H54 (cell line): ENCODE results near the gene KCNE5.
"Not testable (repeated sequence)": the region's sequence is repeated elsewhere in the genome, so short reads cannot be mapped to it uniquely, and the experiment has no call there.

ENCODE experiments used
- DNase-seq: peaks from one replicate; pipeline ENCODE4 v3.0.0; 2011; ENCODE audit warnings: low spot score, mixed read lengths; ENCODE audit not compliant: insufficient read length
- FAIRE-seq: peaks from 3 replicates; lab custom pipeline; 2011; peaks lifted over from hg19 to GRCh38; lab: Jason Lieb, UNC
- POLR2A ChIP-seq: IDR thresholded peaks from 2 replicates; pipeline ENCODE4 v1.6.1; 2011; ENCODE audit warnings: low read depth, mild to moderate bottlenecking, low read length

Gene KCNE5

GRCh38 chrX:109635146-109635545 is 10.2 kb upstream of the KCNE5 start:
- FAIRE-seq: no peak
- TF ChIP-seq POLR2A: no peak
- no peak for DNase-seq

GRCh38 chrX:109632906-109633504 is 8.0 kb upstream of the KCNE5 start:
- FAIRE-seq (no peak), DNase-seq (no peak)
- TF ChIP-seq POLR2A: no peak

- TF ChIP-seq POLR2A: no peak
- no peak for FAIRE-seq
- DNase-seq: no peak
Observed at GRCh38 chrX:109629310-109629709, 4.3 kb upstream of the KCNE5 start.

DNA sequence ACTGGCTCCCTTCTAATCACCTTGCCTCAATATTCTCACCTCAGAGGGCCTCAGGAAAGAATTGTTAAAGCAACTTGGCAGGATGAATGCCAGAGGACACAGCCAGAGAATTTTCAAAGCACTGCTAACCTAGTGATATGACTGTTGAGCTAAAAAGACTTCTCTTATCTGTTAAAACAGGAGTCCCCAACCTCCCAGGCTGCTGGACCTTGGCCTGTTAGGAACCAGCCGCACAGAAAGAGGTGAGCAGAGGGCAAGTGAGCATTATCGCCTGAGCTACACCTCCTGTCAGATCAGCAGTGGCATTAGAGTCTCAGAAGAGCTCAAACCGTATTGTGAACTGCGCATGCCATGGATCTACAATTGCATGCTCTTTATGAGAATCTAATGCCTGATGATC is 1.7 kb upstream of the KCNE5 start:
- FAIRE-seq (no peak), DNase-seq (no peak)
- TF ChIP-seq POLR2A: no peak

DNA sequence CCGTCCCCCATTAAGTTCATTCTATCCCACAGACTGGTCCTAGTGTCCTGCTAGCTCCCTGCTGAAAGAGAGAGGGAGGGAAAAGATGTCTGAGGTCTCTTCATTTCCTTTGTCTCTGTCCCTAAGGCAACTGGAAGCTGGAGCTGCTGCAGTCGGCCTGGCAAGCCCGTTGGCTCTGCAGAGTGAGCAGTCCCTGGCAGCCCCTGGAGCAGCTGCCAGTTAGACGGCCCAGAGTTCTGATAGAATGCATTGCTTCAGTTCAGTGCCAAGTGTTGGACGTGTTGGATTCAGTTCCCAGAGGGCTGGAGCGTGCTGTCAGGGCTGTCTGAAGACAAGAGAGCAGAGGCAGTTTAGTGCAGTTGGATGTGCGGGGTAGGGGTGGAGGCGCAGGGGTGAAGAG is 975 bp downstream of the KCNE5 start:
- FAIRE-seq: no peak
- DNase-seq: no peak
- no peak for TF ChIP-seq POLR2A

- no peak for DNase-seq
- no peak for FAIRE-seq
- no peak for TF ChIP-seq POLR2A
Observed at GRCh38 chrX:109622270-109622669, 2.7 kb downstream of the KCNE5 start.

DNA sequence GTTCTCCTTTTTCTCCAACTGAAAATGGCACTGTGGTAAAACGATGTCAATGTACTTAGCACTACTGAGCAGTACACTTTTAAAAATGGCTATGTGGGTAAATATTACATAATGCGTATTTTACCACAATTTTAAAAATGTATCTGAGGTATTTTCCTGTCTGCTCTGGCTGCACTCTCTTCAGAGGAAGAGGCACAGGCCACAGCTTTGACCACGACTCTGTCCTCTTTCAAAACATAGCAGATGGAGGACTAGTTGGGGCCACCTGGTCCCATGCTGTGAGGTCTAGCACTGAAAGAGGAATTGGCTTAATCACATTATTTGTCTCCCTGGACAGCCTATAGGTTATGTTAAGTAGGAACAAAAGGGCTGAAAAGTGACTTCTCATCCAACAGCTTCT is 5.2 kb downstream of the KCNE5 start:
- TF ChIP-seq POLR2A: no peak
- FAIRE-seq: no peak
- DNase-seq: no peak

- DNase-seq (no peak), FAIRE-seq (no peak)
- no peak for TF ChIP-seq POLR2A
Observed at GRCh38 chrX:109614951-109615350, 10.0 kb downstream of the KCNE5 start.

DNA sequence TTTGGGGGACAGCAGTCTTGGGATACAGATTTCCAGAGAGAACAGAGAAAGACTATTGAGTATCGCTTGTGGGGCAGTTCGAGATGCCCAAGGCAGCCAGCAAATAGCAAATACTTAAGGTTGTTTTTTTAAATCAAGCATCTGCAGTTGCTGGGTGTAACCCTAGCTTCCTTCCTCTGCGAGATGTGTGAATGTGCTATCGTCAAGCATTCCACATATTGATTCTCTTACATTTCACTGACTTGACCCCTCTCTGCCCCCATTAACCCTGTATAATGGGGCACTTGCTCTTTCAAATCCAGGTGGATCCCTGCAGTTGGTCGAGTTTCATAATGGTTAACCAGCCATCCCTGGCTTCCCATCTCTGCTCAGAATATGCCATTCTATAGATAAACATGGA is 23.5 kb downstream of the KCNE5 start:
- no peak for TF ChIP-seq POLR2A
- FAIRE-seq (no peak), DNase-seq (no peak)

- FAIRE-seq: no peak
- no peak for TF ChIP-seq POLR2A
- DNase-seq: no peak
Observed at GRCh38 chrX:109600237-109600651, 24.7 kb downstream of the KCNE5 start.

DNA sequence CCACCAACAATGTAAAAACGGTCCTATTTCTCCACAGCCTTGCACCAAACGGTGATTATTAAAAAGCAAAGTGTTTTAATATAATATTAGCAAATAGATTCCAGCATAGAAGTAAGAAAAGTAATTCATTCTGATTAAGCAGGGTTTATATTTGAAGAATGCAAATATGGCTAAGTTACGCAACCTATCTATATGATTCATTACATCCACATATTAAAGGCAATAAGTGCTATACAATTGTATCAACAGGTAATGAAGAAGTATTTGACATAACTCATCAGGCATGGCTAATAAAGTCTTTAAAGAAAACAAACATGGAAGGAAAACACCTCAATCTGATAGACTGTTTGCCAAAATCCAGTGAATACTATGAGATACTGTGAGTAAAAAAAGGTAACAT is 29.0 kb downstream of the KCNE5 start:
- DNase-seq (no peak), FAIRE-seq (no peak)
- TF ChIP-seq POLR2A: no peak

GRCh38 chrX:109590176-109590575 is 34.8 kb downstream of the KCNE5 start:
- TF ChIP-seq POLR2A: no peak
- DNase-seq (no peak), FAIRE-seq (no peak)

- FAIRE-seq (no peak), DNase-seq (no peak)
- no peak for TF ChIP-seq POLR2A
Observed at GRCh38 chrX:109585488-109585887, 39.5 kb downstream of the KCNE5 start.

- no peak for DNase-seq
- no peak for TF ChIP-seq POLR2A
- FAIRE-seq: no peak
Observed at GRCh38 chrX:109578916-109579315, 46.1 kb downstream of the KCNE5 start.

GRCh38 chrX:109577055-109577454 is 47.9 kb downstream of the KCNE5 start:
- DNase-seq (no peak), FAIRE-seq (no peak)
- no peak for TF ChIP-seq POLR2A

DNA sequence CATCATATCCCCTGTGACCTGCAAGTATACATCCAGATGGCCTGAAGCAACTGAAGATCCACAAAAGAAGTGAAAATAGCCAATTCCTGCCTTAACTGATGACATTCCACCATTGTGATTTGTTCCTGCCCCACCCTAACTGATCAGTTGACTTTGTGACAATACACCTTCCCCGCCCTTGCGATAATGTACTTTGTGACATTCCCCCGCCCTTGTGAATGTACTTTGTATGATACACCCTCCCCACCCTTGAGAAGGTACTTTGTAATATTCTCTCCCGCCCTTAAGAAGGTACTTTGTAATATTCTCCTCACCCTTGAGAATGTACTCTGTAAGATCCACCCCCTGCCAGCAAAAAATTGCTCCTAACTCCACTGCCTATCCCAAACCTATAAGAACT is 48.9 kb downstream of the KCNE5 start:
- not testable (repeated sequence) for DNase-seq, FAIRE-seq
